GM21825 (cell line): ENCODE results near the gene SAPCD1.

Experiments
- ATAC-seq: cut with Tn5 transposase; IDR thresholded peaks from one replicate; pipeline ENCODE4 v1.9.1; 2021; ENCODE audit warnings: mild to moderate bottlenecking, moderate library complexity; ENCODE audit not compliant: unreplicated experiment

The SAPCD1 gene

DNA sequence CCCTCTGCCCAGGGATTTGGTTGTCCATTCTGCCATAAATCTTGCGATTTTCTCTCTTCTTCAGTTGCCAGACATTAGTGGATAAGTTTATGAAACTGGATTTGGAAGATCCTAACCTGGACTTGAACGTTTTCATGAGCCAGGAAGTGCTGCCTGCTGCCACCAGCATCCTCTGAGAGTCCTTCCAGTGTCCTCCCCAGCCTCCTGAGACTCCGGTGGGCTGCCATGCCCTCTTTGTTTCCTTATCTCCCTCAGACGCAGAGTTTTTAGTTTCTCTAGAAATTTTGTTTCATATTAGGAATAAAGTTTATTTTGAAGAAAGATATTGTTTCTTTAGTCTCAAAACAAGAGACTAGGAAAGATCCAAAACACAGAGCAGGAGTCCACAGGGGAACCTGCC lies at the start of gene SAPCD1:
SAPCD1 (plus strand) TSS at position 301 of the 400 bp plus-strand sequence. CDS start 399 bp downstream, outside the sequence.
- no peak for ATAC-seq

DNA sequence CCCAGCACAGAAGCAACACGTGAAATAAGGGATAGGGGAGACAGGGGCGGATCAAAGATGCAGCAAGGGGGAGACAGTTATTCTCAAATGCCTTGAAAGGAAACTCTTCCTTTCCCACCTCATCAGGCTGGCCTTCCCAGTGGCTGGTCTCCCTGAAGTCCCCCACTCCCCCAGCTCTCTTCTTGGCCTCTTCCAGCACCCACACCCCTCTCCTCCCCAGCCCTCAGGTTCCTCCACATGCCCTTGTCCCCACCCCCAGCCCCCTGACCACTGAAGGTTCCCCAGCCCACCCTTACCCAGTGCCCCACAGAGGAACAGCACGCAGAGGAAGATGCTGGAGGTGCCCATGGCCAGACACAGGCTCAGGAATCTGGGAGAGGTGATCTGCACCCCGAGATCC lies 49.0 kb upstream of the SAPCD1 start:
- ATAC-seq, result no peak

DNA sequence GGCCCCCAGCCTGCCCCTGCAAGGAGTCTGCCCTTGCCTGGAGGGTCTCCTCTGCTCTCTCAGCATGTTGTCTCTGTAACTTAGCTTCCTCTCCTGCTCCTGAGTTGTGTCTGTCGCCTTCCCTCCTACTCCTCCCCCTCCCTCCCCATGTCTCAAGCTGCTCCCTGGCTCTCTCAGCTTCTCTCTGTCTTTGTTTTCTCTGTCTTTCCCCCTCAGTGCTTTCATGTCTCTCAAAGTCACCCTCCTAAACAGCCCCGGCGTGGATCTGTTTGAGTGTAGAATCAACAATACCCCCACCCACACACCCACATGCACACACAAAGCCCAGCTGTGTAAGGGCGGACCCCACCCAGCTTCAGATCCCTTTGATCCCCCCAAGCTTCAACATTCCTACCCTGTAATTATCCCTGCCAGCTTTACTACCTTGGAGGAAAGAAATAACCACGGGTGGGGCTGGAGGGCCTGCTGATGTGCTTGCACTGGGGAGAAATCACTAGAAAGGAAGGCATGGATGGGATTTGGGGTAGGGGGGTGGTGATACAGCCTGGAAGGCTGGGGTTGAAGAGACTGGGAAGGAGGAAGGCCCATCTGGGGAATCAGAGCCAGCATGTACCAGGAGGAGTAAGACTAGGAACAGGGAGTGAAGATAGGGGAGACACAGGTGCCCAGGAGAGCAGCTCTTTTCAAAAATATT lies 48.3 kb upstream of the SAPCD1 start:
- ATAC-seq, result no peak

DNA sequence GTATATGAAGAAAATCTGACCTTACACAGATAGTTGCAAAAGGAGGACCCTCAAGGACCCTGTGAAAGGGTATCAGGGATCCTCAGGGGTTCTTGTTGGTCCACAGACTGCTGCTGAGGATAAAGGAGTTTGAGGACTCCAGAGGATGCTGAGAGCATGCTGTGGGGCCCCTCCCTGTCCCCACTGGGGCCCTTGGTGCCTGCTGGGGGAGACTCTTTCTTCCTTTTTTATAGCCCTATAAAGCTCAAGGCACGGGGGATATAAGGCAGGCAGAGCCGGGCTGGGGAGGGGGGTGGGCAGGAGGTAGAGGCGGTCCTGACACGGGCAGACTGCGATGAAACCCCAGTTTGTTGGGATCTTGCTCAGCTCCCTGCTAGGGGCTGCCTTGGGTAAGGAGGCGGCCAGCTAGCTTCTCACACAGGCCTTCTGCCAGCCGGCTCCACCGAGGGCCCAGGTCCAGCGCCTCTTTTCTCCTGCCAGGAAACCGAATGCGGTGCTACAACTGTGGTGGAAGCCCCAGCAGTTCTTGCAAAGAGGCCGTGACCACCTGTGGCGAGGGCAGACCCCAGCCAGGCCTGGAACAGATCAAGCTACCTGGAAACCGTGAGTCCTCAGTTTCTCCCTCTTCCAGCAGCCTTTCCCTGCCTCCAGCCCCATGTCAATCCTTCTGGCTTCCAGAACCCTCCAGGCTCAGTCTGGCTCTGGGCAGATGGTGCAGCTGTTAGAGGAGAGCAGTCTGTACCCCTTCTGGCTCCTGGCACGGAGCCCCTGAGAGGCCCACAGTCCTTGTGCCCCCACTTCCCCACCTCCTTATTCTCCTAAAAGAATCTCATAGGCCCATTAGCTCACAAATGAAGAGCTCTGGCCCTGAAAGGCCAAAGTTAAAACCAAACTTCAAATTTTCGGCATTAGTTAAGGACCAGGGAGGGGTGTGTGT lies 47.2 kb upstream of the SAPCD1 start, which contains the start of gene LY6G6D:
LY6G6D (plus strand) TSS at position 327 of the 937 bp plus-strand sequence; CDS start at position 335, 8 bp downstream.
- no peak for ATAC-seq

DNA sequence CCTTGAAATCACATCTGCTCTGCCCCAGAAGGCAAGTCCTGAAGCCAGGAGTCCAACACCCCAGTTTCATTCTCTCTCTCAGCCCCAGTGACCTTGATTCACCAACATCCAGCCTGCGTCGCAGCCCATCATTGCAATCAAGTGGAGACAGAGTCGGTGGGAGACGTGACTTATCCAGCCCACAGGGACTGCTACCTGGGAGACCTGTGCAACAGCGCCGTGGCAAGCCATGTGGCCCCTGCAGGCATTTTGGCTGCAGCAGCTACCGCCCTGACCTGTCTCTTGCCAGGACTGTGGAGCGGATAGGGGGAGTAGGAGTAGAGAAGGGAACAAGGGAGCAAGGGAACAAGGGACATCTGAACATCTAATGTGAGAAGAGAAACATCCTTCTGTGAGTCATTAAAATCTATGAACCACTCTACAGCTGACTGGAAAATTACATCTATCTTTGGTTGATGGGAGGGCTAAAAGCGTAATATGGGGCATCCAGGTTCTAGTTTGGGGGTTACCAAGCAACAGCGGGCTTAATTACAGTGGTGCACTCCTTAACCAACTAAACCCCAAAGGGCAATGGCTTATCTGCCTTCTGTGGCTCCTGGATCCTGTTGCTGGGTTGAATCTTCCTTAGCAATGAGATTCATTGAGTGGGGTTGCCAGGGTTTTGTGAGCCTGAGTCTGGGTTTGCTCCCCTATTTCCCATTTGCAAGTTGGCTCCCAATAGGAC lies 44.8 kb upstream of the SAPCD1 start:
- no peak for ATAC-seq

DNA sequence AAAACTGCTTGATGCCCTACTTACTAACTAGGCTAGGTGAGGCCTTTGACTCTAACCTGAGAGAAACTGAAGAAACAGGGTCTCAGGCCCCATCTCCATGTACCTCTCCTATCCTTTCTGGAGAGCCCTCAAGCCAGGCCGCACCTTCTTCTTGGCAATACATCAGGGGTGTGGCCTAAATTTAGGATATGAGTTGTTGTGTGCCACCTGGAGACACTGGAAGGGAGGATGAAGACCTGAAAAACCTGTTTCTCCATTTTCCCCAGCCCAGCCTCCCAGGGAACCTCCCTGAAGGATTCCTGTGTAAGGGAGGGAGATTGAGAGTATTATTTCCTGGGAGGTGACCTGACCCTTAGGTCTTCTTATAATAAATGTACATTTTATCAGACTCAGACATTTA lies 44.2 kb upstream of the SAPCD1 start:
- ATAC-seq, result no peak

DNA sequence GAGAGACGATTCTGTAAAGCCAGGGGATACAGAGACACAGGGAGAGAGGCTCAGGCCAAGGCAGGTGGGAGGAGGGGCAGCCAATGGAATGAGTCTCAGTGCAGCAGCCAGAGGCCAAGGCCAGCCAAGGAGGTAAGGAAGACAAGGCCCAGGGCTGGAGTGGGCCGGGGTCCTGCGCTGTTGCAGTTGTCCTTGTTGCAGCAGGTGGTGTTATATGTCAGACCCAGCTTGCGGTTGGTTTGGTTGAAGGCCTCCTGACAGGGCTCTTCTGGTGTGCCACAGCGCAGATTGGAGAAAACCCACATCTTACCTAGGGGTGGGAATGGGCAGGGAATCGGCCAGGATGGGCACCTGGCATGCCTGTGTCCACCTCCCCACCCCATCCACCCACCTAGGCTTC lies 43.5 kb upstream of the SAPCD1 start:
- no peak for ATAC-seq

DNA sequence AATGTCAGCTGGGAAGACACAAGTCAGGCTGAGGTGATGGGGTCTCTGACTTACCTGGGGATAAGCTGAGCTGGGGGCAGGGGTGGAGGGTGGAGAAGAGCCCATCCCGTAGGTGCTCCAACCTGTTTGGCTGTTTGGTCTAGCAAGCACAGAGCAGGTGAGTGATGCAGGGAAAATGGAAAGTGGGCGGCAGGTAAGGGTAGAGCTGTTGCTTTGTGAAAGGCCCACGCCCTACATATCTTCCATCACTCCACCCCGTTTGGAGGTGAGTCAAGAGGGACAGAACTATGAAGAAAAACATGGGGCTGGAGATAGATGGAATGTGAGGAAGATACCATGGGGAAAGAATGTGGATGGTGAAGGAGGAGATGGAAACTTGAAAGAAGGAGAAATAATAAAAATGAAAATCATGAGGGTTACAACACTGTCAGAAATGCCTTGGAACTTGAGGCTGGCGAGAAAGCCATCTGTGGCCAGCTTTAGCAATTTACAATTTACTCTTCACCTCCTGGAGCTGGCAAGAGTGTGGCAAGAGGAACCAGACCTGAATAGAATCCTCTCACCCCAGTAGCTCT lies 42.2 kb upstream of the SAPCD1 start:
- ATAC-seq, result no peak

DNA sequence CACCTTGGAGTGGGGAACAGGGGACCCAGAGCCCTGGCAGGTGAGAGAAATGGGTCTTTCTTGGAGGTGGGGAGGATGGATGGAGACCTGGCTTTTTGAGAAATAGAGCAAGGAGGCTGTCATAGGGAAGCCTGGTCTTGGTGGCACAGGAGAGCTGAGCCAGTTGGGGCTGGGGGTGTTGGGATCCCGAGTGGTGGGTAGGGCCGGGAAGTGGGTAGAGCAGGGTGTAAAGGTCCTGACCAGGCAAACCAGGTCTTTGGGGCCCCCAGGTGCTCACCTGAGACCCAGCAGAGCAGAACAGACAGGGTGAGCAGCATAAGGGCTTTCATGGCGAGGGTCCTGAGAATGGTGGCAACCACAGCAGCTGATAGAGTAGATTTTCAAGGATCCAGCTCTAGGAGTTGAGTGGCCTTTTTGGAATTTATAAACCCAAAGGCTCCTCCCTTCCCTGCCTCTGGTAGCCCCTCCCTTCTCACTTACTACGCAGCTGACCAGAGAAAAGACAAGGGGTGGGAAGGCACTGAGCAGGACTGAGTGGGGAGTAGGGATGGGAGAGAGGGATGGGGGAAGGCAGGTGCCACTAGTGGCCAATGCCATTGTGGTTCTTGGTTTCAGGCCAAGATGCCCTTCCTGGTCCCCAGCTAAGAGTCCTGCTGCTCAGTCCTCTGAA lies 41.0 kb upstream of the SAPCD1 start, which contains the start of gene LY6G6C:
LY6G6C (minus strand) TSS at position 396 of the 670 bp plus-strand sequence; CDS start at position 329, 67 bp downstream.
- ATAC-seq, result no peak

DNA sequence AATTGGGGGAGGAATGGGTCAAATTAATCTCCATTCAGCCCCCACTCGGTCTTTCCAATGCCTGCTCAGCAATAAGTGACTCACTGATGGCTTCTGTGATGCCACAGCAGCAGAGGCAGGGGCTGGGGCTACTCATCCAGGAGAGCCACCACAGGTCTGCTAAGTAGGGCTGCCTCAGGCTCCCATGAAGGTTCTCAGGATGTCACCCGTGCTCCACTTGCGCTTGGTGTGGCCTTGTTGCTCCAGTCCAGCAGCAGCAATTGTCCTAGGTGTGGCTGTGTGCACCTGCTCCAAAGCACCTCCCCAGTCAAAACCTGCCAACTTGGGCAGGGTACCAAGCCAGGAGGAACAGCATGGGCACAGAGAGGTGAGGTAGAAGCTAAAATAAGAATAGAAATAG lies 40.3 kb upstream of the SAPCD1 start:
- ATAC-seq, result no peak

DNA sequence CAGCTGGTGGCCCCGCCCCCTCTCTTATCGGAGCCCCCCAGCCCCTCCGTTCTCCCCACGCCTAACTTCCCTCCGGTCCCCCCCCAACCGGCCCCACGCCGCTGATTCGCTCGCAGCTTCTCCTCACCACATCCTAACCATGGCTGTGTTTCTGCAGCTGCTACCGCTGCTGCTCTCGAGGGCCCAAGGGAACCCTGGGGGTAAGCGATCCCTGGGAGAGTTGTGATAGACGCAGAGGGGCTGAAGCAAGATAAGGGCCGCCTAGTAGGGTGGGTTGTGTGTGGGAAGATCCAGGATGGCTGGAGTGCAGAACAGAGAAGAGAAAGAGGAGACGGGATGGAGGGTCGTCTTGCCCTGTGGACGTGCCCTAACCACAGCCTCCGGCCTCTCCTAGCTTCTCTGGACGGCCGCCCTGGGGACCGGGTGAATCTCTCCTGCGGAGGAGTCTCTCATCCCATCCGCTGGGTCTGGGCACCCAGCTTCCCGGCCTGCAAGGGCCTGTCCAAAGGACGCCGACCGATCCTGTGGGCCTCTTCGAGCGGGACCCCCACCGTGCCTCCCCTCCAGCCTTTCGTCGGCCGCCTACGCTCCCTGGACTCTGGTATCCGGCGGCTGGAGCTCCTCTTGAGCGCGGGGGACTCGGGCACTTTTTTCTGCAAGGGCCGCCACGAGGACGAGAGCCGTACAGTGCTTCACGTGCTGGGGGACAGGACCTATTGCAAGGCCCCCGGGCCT lies 39.0 kb upstream of the SAPCD1 start, which contains the start of gene MPIG6B:
MPIG6B (plus strand) TSS at position 129 of the 735 bp plus-strand sequence; CDS start at position 140, 11 bp downstream.
- no peak for ATAC-seq

DNA sequence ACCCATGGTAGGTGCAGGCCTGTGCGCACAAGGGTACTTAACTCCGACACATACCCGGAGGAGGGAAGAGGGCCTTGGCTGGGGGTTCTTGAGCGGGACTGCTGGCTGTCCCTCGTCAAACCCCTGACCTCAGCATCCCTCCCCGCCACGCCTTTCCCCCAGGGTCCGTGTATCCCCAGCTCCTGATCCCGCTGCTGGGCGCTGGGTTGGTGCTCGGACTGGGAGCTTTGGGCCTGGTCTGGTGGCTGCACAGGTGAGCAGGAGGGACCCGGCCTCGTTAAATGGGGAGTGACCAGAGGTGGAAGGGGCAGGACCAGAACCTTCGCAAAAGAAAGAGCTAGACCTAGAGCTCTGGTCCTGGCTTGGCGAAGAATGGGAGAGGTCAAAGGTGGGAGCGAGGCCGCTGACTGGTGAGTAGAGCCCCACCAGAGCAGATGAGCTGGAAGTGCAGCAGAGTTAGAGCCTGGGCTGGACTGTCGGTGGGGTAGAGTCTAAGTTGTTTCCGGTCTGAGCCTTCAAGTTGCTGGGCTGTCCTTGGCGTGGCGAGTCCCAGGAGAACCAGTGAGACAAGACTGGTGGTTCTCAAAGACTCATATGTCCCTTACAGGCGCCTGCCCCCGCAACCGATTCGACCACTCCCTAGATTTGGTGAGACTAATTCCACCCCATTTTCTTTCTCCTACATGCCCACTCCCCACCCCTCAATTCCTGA lies 38.3 kb upstream of the SAPCD1 start:
- ATAC-seq, result no peak

DNA sequence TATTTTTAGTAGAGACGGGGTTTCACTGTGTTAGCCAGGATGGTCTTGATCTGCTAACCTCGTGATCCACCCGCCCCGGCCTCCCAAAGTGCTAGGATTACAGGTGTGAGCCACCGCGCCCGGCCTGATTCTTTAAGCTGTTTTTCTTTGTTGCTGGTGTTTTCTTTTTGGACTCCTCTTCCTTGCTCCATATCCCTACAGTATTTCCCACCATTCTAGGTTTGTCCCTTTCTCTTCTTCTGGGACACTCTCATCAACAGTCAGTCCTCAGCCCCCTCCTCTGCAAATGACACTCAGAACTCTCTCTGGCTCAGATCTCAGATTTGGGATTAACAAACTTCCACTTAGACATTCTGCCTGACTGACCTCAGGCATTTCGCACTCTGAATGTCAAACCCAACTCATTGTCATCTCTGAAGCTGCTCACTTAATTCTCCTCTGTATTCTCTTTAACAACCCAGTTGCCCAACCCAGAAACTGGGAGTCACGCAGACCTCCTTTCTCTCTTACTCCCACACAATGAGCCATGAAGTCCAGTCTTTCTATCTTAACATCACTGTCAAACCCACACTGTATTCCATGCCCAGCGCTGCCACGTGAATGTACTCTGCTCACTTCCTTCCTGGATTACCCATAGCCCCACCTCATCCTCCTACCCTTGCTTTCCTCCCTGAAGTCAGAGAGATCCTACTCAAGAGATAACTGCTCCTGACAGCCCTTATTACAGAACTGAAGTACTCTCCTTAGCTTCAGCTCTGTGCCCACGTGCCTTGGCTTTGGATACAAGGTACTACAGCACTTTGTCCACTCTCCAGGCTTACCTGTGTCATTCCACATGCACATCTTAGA lies 36.7 kb upstream of the SAPCD1 start:
- ATAC-seq, result no peak

DNA sequence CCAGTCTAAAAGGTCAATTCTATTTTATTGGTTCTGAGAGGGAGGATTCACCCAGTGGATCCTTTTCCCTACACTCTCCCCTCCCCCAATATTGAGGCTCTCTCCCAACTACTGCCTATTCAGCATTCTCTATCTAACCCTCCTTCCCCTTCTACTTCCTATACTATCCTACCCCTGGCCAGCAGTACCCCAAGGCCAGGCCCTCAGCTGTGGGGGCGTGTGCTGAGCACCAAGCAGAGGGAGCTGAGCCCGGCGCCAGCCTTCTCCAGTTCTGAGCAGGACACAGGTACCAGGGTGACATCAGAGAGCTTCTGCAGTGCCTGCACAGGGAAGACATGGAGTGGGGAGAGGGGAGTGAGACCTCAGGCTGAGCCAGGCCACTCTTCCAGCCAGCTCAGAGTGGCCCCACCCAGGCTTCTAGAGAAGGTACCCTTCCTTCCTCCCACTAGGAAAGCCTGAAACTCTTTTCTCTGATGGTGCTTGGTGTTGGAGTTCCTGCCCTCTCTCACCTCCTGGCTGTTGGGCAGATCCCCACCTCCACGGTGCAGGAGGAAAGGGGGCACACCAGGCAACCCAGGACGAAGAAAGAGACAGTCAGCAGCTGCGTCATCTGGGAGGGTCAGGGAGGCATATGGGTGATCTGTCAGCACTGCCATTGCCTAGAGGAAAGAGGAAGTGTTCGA lies 35.3 kb upstream of the SAPCD1 start:
- ATAC-seq, result no peak

DNA sequence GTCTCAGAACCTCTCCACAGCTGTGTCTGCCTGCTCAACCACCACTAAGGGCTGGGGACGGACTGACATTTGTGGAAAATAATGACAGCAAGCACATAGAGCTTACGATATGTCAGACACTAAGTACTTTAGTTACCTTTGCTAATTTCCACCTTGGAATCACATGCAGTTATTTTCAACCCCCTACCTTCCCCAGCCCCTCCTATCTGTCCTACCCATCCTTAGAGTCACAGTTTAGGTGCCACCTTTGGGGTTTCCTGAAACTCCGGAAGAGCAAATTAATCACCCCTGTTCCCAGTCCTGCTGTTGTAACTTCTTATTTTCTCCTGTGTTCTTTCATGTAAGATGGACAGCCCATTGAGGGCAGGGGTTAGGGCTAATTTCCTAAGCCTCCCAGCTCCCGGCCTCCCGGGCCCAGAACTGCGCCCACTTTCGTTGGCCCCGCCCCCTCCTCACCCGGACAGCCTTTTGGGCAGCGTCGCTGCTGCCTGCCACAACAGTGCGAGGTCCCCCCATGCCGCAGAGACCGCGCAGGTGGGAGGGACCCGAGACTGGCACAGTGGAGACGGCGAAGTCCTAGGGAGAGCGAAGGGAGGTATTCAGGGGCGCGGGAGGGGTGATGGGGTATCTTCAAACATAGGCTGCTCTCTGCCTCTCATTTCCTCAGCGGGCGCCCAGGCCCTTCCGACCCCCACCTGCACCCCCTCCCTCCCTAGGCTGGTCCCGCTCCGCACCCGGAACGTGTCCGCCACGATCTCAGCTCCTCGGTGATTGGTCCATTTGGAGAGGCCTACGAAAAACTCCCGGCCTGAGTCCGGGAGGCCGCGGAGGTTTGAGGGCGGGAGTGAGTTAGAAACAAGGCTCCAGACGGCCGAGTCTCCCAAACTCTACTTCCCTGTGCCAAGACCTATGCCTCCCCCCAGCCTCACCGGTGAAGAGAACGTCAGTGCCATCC lies 34.5 kb upstream of the SAPCD1 start:
- no peak for ATAC-seq
